ENCODE results near the gene RAD52. TPM values are rescaled to one million over a fixed set of nuclear protein-coding genes. Genes with fewer than 3 reads are reported as not detected.

Gene RAD52
- total RNA-seq, 1 experiment from 2014 or later, result 19.2 TPM

DNA sequence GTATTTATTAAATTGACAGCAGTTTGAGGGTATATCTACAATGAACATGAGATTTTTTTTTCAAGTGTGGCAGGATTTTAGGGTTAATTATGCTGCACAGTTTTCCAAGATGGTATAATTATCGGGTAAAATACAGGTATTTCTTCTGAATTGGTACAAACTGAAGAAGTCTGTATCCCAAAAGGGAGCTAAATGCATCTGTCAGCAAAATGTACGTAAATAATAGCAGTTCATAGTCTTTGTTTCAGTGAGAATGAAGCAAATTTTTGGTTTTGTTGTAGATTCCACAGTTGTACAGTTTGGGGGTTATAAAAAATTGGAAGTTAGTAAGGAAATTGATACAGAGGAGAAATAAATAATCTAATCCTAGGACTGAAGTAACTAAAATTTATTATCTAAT is 63.3 kb downstream of the RAD52 start:
- POLR2A ChIA-PET, result no interaction called here
- Mint-ChIP-seq H3K9me3 (peaks cover 3% of the 10 kb centered on the region; the same call in 1 of the 2 replicates), H3K36me3 (peaks cover 82% of the 10 kb centered on the region), H3K4me1 (no peaks in the 10 kb centered on the region), H3K4me3 (no peak overlapping the region), H3K27me3 (ENCODE audit: low read depth) (no peaks in the 10 kb centered on the region), H3K27ac (no peak overlapping the region)
- ATAC-seq (no peak), DNase-seq (ENCODE audit: low spot score) (no peak)
- CTCF ChIA-PET, result interaction anchor here (0.5 to 1.1 kb wide), 2 partner anchors 70 to 277 kb away, joined by 3 to 4 read pairs; no protein-coding TSS in a partner anchor
- no peak for TF ChIP-seq ZNF396 (CRISPR knock-in tag; IDR thresholded peaks at IDR 0.05; ENCODE audit: borderline replicate concordance)
- no peak for TF ChIP-seq FOXJ3 (CRISPR knock-in tag; IDR thresholded peaks at IDR 0.05; ENCODE audit: borderline replicate concordance)
- TF ChIP-seq OVOL2 (CRISPR knock-in tag; IDR thresholded peaks at IDR 0.05; ENCODE audit: borderline replicate concordance), result no peak
- TF ChIP-seq TCF7 (CRISPR knock-in tag; IDR thresholded peaks at IDR 0.05; ENCODE audit: low read depth), result no peak
- TF ChIP-seq HMGA2 (CRISPR knock-in tag; IDR thresholded peaks at IDR 0.05), result no peak

DNA sequence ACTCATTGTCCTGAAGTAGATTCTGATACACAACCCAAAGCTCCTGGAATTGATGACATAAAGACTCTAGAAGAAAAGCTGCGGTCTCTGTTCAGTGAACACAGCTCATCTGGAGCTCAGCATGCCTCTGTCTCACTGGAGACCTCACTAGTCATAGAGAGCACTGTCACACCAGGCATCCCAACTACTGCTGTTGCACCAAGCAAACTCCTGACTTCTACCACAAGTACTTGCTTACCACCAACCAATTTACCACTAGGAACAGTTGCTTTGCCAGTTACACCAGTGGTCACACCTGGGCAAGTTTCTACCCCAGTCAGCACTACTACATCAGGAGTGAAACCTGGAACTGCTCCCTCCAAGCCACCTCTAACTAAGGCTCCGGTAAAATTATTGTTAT is 63.8 kb downstream of the RAD52 start:
- peaks cover 3% of the 10 kb centered on the region; the same call in 1 of the 2 replicates for H3K9me3 Mint-ChIP-seq
- H3K4me1 Mint-ChIP-seq, result no peaks in the 10 kb centered on the region
- ATAC-seq, result no peak
- no peak overlapping the region for H3K4me3 Mint-ChIP-seq
- DNase-seq (ENCODE audit: low spot score), result no peak
- no peak overlapping the region for H3K27ac Mint-ChIP-seq
- POLR2A ChIA-PET, result no interaction called here
- CTCF ChIA-PET, result interaction anchor here (0.5 kb wide), 1 partner anchor 276 kb away, joined by 3 read pairs; no protein-coding TSS in a partner anchor
- H3K27me3 Mint-ChIP-seq (ENCODE audit: low read depth), result no peaks in the 10 kb centered on the region
- TF ChIP-seq NFE2L1 (CRISPR knock-in tag; IDR thresholded peaks at IDR 0.05), result no peak
- TF ChIP-seq CREB1 (CRISPR knock-in tag; IDR thresholded peaks at IDR 0.05), result no peak
- TF ChIP-seq, protein P1, sequence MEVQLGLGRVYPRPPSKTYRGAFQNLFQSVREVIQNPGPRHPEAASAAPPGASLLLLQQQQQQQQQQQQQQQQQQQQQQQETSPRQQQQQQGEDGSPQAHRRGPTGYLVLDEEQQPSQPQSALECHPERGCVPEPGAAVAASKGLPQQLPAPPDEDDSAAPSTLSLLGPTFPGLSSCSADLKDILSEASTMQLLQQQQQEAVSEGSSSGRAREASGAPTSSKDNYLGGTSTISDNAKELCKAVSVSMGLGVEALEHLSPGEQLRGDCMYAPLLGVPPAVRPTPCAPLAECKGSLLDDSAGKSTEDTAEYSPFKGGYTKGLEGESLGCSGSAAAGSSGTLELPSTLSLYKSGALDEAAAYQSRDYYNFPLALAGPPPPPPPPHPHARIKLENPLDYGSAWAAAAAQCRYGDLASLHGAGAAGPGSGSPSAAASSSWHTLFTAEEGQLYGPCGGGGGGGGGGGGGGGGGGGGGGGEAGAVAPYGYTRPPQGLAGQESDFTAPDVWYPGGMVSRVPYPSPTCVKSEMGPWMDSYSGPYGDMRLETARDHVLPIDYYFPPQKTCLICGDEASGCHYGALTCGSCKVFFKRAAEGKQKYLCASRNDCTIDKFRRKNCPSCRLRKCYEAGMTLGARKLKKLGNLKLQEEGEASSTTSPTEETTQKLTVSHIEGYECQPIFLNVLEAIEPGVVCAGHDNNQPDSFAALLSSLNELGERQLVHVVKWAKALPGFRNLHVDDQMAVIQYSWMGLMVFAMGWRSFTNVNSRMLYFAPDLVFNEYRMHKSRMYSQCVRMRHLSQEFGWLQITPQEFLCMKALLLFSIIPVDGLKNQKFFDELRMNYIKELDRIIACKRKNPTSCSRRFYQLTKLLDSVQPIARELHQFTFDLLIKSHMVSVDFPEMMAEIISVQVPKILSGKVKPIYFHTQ (CRISPR knock-in tag; IDR thresholded peaks at IDR 0.05), result no peak
- TF ChIP-seq ETV6 (CRISPR knock-in tag; IDR thresholded peaks at IDR 0.05), result no peak
- TF ChIP-seq, protein P2, sequence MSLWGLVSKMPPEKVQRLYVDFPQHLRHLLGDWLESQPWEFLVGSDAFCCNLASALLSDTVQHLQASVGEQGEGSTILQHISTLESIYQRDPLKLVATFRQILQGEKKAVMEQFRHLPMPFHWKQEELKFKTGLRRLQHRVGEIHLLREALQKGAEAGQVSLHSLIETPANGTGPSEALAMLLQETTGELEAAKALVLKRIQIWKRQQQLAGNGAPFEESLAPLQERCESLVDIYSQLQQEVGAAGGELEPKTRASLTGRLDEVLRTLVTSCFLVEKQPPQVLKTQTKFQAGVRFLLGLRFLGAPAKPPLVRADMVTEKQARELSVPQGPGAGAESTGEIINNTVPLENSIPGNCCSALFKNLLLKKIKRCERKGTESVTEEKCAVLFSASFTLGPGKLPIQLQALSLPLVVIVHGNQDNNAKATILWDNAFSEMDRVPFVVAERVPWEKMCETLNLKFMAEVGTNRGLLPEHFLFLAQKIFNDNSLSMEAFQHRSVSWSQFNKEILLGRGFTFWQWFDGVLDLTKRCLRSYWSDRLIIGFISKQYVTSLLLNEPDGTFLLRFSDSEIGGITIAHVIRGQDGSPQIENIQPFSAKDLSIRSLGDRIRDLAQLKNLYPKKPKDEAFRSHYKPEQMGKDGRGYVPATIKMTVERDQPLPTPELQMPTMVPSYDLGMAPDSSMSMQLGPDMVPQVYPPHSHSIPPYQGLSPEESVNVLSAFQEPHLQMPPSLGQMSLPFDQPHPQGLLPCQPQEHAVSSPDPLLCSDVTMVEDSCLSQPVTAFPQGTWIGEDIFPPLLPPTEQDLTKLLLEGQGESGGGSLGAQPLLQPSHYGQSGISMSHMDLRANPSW (CRISPR knock-in tag; conservative IDR thresholded peaks at IDR 0.05; ENCODE audit: low read depth), result no peak
- TF ChIP-seq, protein P3, sequence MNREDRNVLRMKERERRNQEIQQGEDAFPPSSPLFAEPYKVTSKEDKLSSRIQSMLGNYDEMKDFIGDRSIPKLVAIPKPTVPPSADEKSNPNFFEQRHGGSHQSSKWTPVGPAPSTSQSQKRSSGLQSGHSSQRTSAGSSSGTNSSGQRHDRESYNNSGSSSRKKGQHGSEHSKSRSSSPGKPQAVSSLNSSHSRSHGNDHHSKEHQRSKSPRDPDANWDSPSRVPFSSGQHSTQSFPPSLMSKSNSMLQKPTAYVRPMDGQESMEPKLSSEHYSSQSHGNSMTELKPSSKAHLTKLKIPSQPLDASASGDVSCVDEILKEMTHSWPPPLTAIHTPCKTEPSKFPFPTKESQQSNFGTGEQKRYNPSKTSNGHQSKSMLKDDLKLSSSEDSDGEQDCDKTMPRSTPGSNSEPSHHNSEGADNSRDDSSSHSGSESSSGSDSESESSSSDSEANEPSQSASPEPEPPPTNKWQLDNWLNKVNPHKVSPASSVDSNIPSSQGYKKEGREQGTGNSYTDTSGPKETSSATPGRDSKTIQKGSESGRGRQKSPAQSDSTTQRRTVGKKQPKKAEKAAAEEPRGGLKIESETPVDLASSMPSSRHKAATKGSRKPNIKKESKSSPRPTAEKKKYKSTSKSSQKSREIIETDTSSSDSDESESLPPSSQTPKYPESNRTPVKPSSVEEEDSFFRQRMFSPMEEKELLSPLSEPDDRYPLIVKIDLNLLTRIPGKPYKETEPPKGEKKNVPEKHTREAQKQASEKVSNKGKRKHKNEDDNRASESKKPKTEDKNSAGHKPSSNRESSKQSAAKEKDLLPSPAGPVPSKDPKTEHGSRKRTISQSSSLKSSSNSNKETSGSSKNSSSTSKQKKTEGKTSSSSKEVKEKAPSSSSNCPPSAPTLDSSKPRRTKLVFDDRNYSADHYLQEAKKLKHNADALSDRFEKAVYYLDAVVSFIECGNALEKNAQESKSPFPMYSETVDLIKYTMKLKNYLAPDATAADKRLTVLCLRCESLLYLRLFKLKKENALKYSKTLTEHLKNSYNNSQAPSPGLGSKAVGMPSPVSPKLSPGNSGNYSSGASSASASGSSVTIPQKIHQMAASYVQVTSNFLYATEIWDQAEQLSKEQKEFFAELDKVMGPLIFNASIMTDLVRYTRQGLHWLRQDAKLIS (CRISPR knock-in tag; IDR thresholded peaks at IDR 0.05; ENCODE audit: borderline replicate concordance), result no peak
- no peak for TF ChIP-seq FOXJ3 (CRISPR knock-in tag; IDR thresholded peaks at IDR 0.05; ENCODE audit: borderline replicate concordance)
- no peak for TF ChIP-seq RORB (CRISPR knock-in tag; IDR thresholded peaks at IDR 0.05)
- no peak for TF ChIP-seq ZNF396 (CRISPR knock-in tag; IDR thresholded peaks at IDR 0.05; ENCODE audit: borderline replicate concordance)
- H3K36me3 Mint-ChIP-seq, result peaks cover 83% of the 10 kb centered on the region

All from WTC11 (cell line).